Fibroblast of lung (primary cell): ENCODE results near the gene ADCY9. TPM values are rescaled to one million over a fixed set of nuclear protein-coding genes. Genes with fewer than 3 reads are reported as not detected.

Experiments used
- DNase-seq, 2 donors: peaks; one replicate each; pipeline versions ENCODE4 v3.0.0 to v3.0.0-alpha.2; 2010; ENCODE audit warnings: low read depth in 2 of 2
- H2AFZ ChIP-seq: 2 replicates; pipeline ENCODE4 v1.5.1; 2012; ENCODE audit warnings: low read length, control low read depth, inconsistent platforms
- H3K27ac ChIP-seq: 2 replicates; pipeline ENCODE4 v1.5.1; 2011; ENCODE audit warnings: low read length, control low read depth; ENCODE audit not compliant: insufficient read depth
- H3K27me3 ChIP-seq: 2 replicates; pipeline ENCODE4 v1.5.1; 2011; ENCODE audit warnings: mild to moderate bottlenecking, low read length; ENCODE audit not compliant: control insufficient read depth, insufficient read depth
- H3K36me3 ChIP-seq: 2 replicates; pipeline ENCODE4 v1.5.1; 2011; ENCODE audit warnings: low read length; ENCODE audit not compliant: control insufficient read depth, insufficient read depth
- H3K4me1 ChIP-seq: 2 replicates; pipeline ENCODE4 v1.5.1; 2011; ENCODE audit warnings: low read length; ENCODE audit not compliant: control insufficient read depth, insufficient read depth; ENCODE audit errors: extremely low read depth
- H3K4me2 ChIP-seq: 2 replicates; pipeline ENCODE4 v1.5.1; 2011; ENCODE audit warnings: low read length, control low read depth; ENCODE audit not compliant: insufficient read depth; ENCODE audit errors: extremely low read depth
- H3K4me3 ChIP-seq, 4 experiments: fragments of 200-600 bp in 1 of 4; sonication (generic) in 1 of 4; replicated peaks in 1 of 4; 2 replicates each; pipeline ENCODE4 v1.5.1; 2011 to 2016; ENCODE audit warnings: low read length in 4 of 4, low read depth in 3 of 4, mild to moderate bottlenecking in 3 of 4, control low read depth in 2 of 4, inconsistent platforms in 1 of 4, mixed read lengths in 1 of 4; ENCODE audit not compliant: insufficient read depth in 1 of 4; ENCODE audit errors: control extremely low read depth in 1 of 4
- H3K79me2 ChIP-seq: 2 replicates; pipeline ENCODE4 v1.5.1; 2012; ENCODE audit warnings: mild to moderate bottlenecking, low read length, inconsistent platforms; ENCODE audit not compliant: control insufficient read depth, insufficient read depth
- H3K9ac ChIP-seq: 2 replicates; pipeline ENCODE4 v1.5.1; 2011; ENCODE audit warnings: mild to moderate bottlenecking, low read length, control low read depth; ENCODE audit not compliant: insufficient read depth
- H3K9me3 ChIP-seq: 2 replicates; pipeline ENCODE4 v1.5.1; 2012; ENCODE audit warnings: low read depth, low read length; ENCODE audit not compliant: control insufficient read depth, insufficient read depth
- H4K20me1 ChIP-seq: 2 replicates; pipeline ENCODE4 v1.5.1; 2011; ENCODE audit warnings: low read length; ENCODE audit not compliant: control insufficient read depth, insufficient read depth; ENCODE audit errors: extremely low read depth
- EZH2 ChIP-seq: IDR thresholded peaks from 2 replicates; pipeline ENCODE4 v1.5.1; 2012; ENCODE audit warnings: low read length, control low read depth, mild to moderate bottlenecking; ENCODE audit errors: missing control alignments
- polyA plus RNA-seq, 2 donors: library from polyadenylated mRNA; depleted of rRNA in 1 of 2; stranded (reverse) in 1 of 2; unstranded in 1 of 2; fragments of >200 nt; gene quantifications; 2 replicates each; pipeline ENCODE4 v1.2.1, GENCODE V29; 2011 to 2012; ENCODE audit warnings: missing spikeins in 1 of 2
- total RNA-seq: library from RNA; depleted of rRNA; stranded (reverse); fragments of >200 nt; gene quantifications from 2 replicates; pipeline ENCODE4 v1.2.1, GENCODE V29; 2014
- TF ChIP-seq, protein P1 (sequence below), 2 donors: IDR thresholded peaks in 1 of 2; conservative IDR thresholded peaks in 1 of 2; 1 replicate in 1 of 2; 2 replicates in 1 of 2; pipeline ENCODE4 v1.5.1; 2011 to 2012; ENCODE audit warnings: low read length in 2 of 2, control low read depth in 1 of 2, inconsistent platforms in 1 of 2, low read depth in 1 of 2, mild to moderate bottlenecking in 1 of 2

Gene ADCY9
- total and polyA plus RNA-seq, 2 donors (not counting 1 experiment from before 2014, with no cell fraction given), result 22.1 to 37.0 TPM

- no peaks in the 10 kb centered on the region for H3K9me3 ChIP-seq
Measured at GRCh38 chr16:4135537-4135936, 19.3 kb upstream of the ADCY9 start.

GRCh38 chr16:4133897-4134372 is 17.7 kb upstream of the ADCY9 start:
- Histone ChIP-seq H2AFZ (no peak overlapping the region), H3K9ac (no peak overlapping the region), H3K36me3 (no peaks in the 10 kb centered on the region), H3K9me3 (no peaks in the 10 kb centered on the region), H3K27ac (no peak overlapping the region), H3K4me1 (no peaks in the 10 kb centered on the region), H3K4me2 (no peak overlapping the region), H4K20me1 (no peaks in the 10 kb centered on the region), H3K27me3 (peaks cover 3% of the 10 kb centered on the region), H3K79me2 (no peaks in the 10 kb centered on the region), H3K4me3 (no peak overlapping the region)
- DNase-seq, result no peak
- TF ChIP-seq, protein P1, sequence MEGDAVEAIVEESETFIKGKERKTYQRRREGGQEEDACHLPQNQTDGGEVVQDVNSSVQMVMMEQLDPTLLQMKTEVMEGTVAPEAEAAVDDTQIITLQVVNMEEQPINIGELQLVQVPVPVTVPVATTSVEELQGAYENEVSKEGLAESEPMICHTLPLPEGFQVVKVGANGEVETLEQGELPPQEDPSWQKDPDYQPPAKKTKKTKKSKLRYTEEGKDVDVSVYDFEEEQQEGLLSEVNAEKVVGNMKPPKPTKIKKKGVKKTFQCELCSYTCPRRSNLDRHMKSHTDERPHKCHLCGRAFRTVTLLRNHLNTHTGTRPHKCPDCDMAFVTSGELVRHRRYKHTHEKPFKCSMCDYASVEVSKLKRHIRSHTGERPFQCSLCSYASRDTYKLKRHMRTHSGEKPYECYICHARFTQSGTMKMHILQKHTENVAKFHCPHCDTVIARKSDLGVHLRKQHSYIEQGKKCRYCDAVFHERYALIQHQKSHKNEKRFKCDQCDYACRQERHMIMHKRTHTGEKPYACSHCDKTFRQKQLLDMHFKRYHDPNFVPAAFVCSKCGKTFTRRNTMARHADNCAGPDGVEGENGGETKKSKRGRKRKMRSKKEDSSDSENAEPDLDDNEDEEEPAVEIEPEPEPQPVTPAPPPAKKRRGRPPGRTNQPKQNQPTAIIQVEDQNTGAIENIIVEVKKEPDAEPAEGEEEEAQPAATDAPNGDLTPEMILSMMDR (conservative IDR thresholded peaks at IDR 0.05 in 1 of 2, IDR thresholded peaks at IDR 0.05 in 1 of 2; ENCODE audit: low read depth in 1 of 2, low read length in 2 of 2), result no peak
- no peak for TF ChIP-seq EZH2

More at GRCh38 chr16:4135537-4135936, 19.3 kb upstream of the ADCY9 start:
- H4K20me1 ChIP-seq, result no peaks in the 10 kb centered on the region
- H3K36me3 ChIP-seq, result no peaks in the 10 kb centered on the region
- H3K4me3 ChIP-seq, result no peak overlapping the region
- no peak overlapping the region for H3K9ac ChIP-seq
- DNase-seq, result no peak
- no peaks in the 10 kb centered on the region for H3K27me3 ChIP-seq
- no peak overlapping the region for H2AFZ ChIP-seq
- TF ChIP-seq, protein P1 (conservative IDR thresholded peaks at IDR 0.05 in 1 of 2, IDR thresholded peaks at IDR 0.05 in 1 of 2; ENCODE audit: low read depth in 1 of 2, low read length in 2 of 2), result no peak
- TF ChIP-seq EZH2, result no peak
- no peak overlapping the region for H3K4me2 ChIP-seq
- no peak overlapping the region for H3K27ac ChIP-seq
- no peaks in the 10 kb centered on the region for H3K79me2 ChIP-seq
- H3K4me1 ChIP-seq, result no peaks in the 10 kb centered on the region

GRCh38 chr16:4131621-4132020 is 15.4 kb upstream of the ADCY9 start:
- no peaks in the 10 kb centered on the region for H3K4me1 ChIP-seq
- no peaks in the 10 kb centered on the region for H4K20me1 ChIP-seq
- no peaks in the 10 kb centered on the region for H3K36me3 ChIP-seq
- no peak overlapping the region for H3K9ac ChIP-seq
- peaks cover 3% of the 10 kb centered on the region for H3K27me3 ChIP-seq
- H3K79me2 ChIP-seq, result no peaks in the 10 kb centered on the region
- H3K27ac ChIP-seq, result no peak overlapping the region
- TF ChIP-seq, protein P1 (conservative IDR thresholded peaks at IDR 0.05 in 1 of 2, IDR thresholded peaks at IDR 0.05 in 1 of 2; ENCODE audit: low read depth in 1 of 2, low read length in 2 of 2), result no peak
- no peak for TF ChIP-seq EZH2
- H3K9me3 ChIP-seq, result no peaks in the 10 kb centered on the region
- H2AFZ ChIP-seq, result no peak overlapping the region
- DNase-seq, result no peak
- no peak overlapping the region for H3K4me3 ChIP-seq
- H3K4me2 ChIP-seq, result no peak overlapping the region
